Erythroblast (primary cell): ENCODE results near the gene PRCC.

Source experiments
- GATA1 ChIP-seq: IDR thresholded peaks from 2 replicates; pipeline ENCODE4 v1.6.1; 2011; ENCODE audit warnings: low read depth, mild to moderate bottlenecking, control low read depth, low read length, moderate library complexity
- POLR2A ChIP-seq: IDR thresholded peaks from 2 replicates; pipeline ENCODE4 v1.6.1; 2011; ENCODE audit warnings: mild to moderate bottlenecking, low read length

DNA sequence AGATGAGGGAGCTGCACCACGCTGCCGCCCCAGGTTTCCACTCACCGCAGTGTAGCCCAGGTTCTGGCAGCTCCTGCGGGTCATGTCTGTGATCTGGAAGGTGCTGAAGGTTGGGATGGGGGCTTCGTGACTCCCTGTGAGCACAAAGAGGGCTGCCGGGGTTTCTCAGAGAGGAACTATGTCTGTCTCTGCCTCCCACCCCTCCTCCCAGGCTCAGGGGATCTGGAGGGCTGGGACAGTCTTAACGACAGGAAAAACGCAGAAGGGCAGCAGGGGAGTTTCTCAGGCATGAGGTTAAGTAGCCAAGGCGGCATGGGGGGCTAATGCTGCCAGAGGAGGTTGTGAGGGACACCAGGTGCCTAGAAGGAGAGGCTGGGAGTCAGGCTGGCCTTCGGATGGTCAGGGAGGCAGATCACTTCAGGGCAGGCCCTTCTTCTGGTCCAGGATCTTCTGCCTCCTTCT lies 48.7 kb downstream of the PRCC start:
- TF ChIP-seq POLR2A (no peak), GATA1 (no peak)
